ENCODE measurements around the gene CREBRF. TPM values are rescaled to one million over a fixed set of nuclear protein-coding genes. Genes with fewer than 3 reads are reported as not detected.

CREBRF gene
- polyA plus RNA-seq, 1 donor = 7.3 TPM

DNA sequence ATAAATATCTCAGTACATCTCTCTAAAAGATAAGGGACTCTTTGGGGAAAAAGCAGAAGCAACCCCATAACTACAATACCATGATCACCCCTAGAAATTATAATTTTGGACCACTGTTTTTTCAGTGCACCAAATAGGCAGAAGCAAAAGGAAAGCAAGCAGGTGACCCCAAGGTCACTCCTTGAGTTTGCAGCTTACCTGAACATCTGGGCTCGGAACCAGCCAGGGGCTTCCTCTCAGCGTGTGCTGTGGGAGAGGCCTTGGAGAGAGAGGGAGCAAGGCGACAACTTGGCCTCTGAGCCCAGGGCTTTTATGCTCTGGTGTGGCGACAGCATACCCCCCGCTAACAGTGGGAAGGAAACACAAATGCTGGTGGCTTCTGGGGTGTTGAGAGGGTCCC is 105.0 kb downstream of the CREBRF start:
- DNase-seq = no peak

DNA sequence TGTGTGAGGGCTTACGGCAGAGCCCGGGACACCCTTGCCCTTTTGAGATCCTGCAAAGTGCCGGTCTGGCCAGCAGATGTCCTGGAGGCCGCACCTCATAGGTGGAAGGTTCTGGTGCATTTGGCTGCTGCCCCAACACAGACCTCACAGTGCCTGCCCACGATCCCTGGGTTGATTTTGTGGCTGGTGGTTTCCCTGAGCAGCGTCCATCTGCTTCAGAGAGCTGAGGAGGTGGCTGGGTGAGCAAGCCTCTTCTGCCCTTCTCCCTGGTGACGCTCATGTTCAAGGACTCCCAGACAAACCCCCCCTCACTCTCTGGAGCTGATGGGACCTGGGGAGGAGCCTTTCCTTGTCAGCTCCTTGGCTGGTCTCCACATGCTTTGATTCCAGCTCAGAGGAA is 107.1 kb downstream of the CREBRF start:
- no peak for DNase-seq

DNA sequence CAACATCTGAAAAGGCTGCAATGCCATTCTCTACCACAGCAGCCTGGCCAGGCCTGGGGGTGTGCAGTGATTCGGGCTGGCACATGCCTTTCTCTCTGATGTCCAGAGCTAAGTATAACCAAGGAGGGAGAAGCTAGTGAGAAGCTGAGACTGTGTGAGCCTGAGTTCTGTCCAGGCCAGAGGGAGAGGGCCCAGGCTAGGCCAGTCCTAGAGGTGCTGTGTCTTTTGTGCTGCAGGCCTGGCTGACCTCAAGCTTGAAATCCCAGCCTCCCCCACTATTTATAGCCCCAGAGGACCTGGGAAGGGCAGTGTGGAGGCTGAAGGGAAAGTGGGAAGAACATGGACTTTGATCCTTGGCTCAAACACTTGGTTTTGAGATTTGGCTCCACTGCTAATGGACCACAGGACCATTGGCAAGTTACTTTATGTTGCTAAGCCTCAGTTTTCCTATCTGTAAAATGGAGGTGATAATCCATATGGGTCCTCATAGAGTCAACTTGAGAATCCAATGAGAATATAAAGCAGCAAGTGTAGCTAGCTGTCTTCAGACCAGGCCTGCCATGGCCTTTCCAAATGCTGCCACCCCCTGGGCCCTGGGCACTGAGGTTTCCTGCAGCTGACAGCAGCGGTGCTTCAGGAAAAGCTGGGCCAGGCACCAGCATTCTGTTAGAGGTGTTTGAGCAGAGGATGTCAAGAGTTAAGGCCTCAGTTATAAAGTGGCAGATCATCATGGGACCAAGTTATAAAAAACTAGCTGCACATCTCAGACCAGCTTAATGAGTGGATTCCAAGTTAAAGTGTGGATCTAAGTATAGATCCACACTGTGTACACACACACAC is 109.2 kb downstream of the CREBRF start:
- DNase-seq = no peak

DNA sequence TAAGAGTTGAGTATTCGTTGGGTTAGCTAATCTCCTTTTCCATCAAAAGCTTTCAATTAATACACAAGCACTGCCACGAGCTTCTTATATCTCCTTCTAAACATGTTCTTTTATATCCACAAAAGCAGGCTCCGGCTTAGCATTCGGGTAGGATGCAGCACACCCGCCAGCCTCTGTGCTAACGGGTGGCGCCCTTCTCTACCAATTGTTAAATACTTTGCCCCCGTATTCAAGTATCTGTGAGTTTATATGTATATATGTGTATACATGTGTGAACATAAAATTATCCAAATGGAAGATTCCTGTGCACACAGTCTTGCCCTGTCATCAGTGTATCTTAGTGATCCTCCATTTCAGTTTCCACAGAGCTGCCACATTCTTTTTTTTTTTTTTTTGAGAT is 116.0 kb downstream of the CREBRF start:
- no peak for DNase-seq

- no peak for DNase-seq
These were observed 119.4 kb downstream of the CREBRF start for GRCh38 chr5:173175523-173175922.

GRCh38 chr5:173178369-173178910 is 122.3 kb downstream of the CREBRF start:
- no peak for DNase-seq

GRCh38 chr5:173180331-173180730 is 124.2 kb downstream of the CREBRF start:
- DNase-seq = no peak

GRCh38 chr5:173187054-173187743 is 131.0 kb downstream of the CREBRF start:
- DNase-seq = no peak

DNA sequence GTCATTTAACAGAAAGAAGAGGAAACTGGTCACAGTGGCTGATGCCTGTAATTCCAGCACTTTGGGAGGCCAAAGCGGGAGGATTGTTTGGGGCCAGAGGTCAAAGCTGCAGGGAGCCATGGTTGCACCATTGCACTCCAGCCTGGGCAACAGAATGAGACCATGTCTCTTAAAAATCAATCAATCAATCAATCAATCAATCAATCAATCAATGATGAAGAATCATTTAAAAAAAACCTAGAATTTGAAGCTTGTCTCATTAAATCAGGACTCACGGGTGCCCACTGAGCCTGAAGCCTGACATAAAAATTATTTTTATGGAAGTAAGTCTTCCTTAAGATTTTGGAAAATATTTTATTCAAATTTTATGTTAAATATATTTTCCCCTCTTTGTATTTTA is 132.1 kb downstream of the CREBRF start:
- no peak for DNase-seq

Other genes starting within 250 kb of the CREBRF start
- gene ERGIC1, start 222.1 kb upstream of the CREBRF start, polyA plus RNA-seq (ENCODE audit: insufficient read length) = 89.6 TPM
- 36.4 TPM for gene RPL26L1, start 96.9 kb upstream of the CREBRF start, polyA plus RNA-seq (ENCODE audit: insufficient read length)
- gene ATP6V0E1, start 72.6 kb upstream of the CREBRF start, polyA plus RNA-seq (ENCODE audit: insufficient read length) = 82.6 TPM
- 12.7 TPM for gene BNIP1, start 88.2 kb downstream of the CREBRF start, polyA plus RNA-seq (ENCODE audit: insufficient read length)
- not detected for gene NKX2-5, start 178.9 kb downstream of the CREBRF start, polyA plus RNA-seq (ENCODE audit: insufficient read length)